ENCODE data around the gene SYTL3. TPM values are rescaled to one million over a fixed set of nuclear protein-coding genes. Genes with fewer than 3 reads are reported as not detected.

SYTL3 gene
- total and polyA plus RNA-seq, 9 of the 15 experiments (the other 6 are each of a cell fraction or from before 2014, with no cell fraction given) = 0.04 to 0.46 (median 0.17) TPM; not detected in 1

DNA sequence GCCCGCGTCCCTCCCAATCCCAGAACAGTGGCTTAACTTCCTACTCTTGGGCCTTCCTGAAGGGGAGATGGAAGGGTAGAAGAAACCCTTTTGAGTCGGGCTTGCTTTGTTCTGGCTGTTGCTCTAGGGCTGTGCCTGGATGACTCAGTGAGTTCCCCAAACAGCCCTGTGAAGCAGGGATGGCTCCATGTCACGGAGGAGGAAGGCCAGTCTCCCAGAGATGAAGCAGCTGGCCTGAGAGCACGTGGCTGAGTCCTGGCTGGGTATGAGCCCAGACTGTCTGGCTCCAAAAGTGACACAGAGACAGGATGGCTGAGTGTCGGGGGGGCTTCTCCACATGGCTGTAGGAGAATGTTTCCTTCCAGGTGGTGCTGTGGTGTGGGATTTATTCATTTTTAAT lies 4.6 kb downstream of the SYTL3 start:
- ChIA-PET CTCF (ENCODE audit: low intra/inter-chr PET ratio) (no interaction called here), POLR2A (interaction anchor here (1.0 to 1.3 kb wide), 2 partner anchors 9 to 10 kb away, joined by 4 read pairs; partner anchors contain the start of gene DYNLT1)
- H3K27ac ChIP-seq (ENCODE audit: extremely low read depth, low read depth, low read length) = no peak overlapping the region
- no peaks in the 10 kb centered on the region for H3K9me1 ChIP-seq (ENCODE audit: control insufficient read depth, insufficient read depth, low read length)
- DNase-seq (ENCODE audit: extremely low read depth in 1 of 4, low spot score in 3 of 4) = peak in 1 of 4 experiments; percentile 43
- 0 out of 2 replicates have a peak, but pooled peaks cover 3% of the 10 kb centered on the region for H4K20me1 ChIP-seq (replicated peaks; ENCODE audit: control insufficient read depth, insufficient read depth, low read length)
- ATAC-seq = peak; percentile 40; the same call in 1 of the 3 replicates
- no peak for FAIRE-seq
- no peaks in the 10 kb centered on the region for H3K36me3 ChIP-seq (ENCODE audit: control insufficient read depth, insufficient read depth, low read length)
- H3K4me2 ChIP-seq (ENCODE audit: insufficient read depth, low read length) = no peak overlapping the region
- H3K9ac ChIP-seq (ENCODE audit: insufficient read depth in 1 of 2, low read depth in 2 of 2, low read length in 2 of 2) = no peak overlapping the region; a peak in 1 of 4 replicates
- H2AFZ ChIP-seq (ENCODE audit: low read depth, low read length) = 0 out of 2 replicates have a peak overlapping the region, but pooled peaks have one; percentile 9
- BruUV-seq (replicated peaks) = no TSS peak
- in situ Hi-C loops (cut with MboI) = no loop called here
- peaks cover 47 to 58% of the 10 kb centered on the region in 2 experiments for H3K27me3 ChIP-seq (ENCODE audit: control insufficient read depth in 2 of 2, insufficient read depth in 2 of 2, low read length in 2 of 2)
- no peaks in the 10 kb centered on the region for H3K79me2 ChIP-seq (ENCODE audit: control insufficient read depth, insufficient read depth, low read length)
- peaks cover 3% of the 10 kb centered on the region in 2 experiments; a peak in 2 of 5 replicates for H3K4me1 ChIP-seq (replicated peaks in 1 of 2; ENCODE audit: control insufficient read depth in 2 of 2, insufficient read depth in 2 of 2, low read length in 2 of 2)
- no peaks in the 10 kb centered on the region for H3K9me3 ChIP-seq (replicated peaks; ENCODE audit: control insufficient read depth, insufficient read depth, low read depth, low read length)
- intact Hi-C loops (cut with micrococcal nuclease) = no loop called here
- no peak overlapping the region for H3K4me3 ChIP-seq
- WGBS (ENCODE audit: insufficient coverage, low coverage, missing lambda C conversion rate) = 9% methylated on average over 6 of the region's 6 CpGs
- TF ChIP-seq, protein P1, sequence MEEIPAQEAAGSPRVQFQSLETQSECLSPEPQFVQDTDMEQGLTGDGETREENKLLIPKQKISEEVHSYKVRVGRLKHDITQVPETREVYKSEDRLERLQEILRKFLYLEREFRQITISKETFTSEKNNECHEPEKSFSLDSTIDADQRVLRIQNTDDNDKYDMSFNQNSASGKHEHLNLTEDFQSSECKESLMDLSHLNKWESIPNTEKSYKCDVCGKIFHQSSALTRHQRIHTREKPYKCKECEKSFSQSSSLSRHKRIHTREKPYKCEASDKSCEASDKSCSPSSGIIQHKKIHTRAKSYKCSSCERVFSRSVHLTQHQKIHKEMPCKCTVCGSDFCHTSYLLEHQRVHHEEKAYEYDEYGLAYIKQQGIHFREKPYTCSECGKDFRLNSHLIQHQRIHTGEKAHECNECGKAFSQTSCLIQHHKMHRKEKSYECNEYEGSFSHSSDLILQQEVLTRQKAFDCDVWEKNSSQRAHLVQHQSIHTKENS (CRISPR knock-in tag; IDR thresholded peaks at IDR 0.05) = no peak
- TF ChIP-seq KAT2B (IDR thresholded peaks at IDR 0.05; ENCODE audit: low read depth, low read length) (no peak), MAFF (IDR thresholded peaks at IDR 0.05; ENCODE audit: low read length) (no peak), CBFA2T3 (IDR thresholded peaks at IDR 0.05) (no peak), NFYB (IDR thresholded peaks at IDR 0.05; ENCODE audit: extremely low read depth, insufficient read length) (no peak), NFATC3 (IDR thresholded peaks at IDR 0.05) (no peak), ZC3H11A (IDR thresholded peaks at IDR 0.05; ENCODE audit: low read depth, low read length) (no peak), NFE2 (IDR thresholded peaks at IDR 0.05; ENCODE audit: low read depth) (0 out of 2 replicates have a peak, but pooled peaks have one; percentile 30), JUND (IDR thresholded peaks at IDR 0.05; ENCODE audit: borderline replicate concordance, low read depth, low read length) (no peak), JUND (tag; IDR thresholded peaks at IDR 0.05; ENCODE audit: borderline replicate concordance, low read depth, low read length) (peak; percentile 47; the same call in 2 of the 3 replicates), GATA2 (CRISPR knock-in tag; IDR thresholded peaks at IDR 0.05) (0 out of 2 replicates have a peak, but pooled peaks have one; percentile 13), ZNF436 (CRISPR knock-in tag; IDR thresholded peaks at IDR 0.05) (no peak), TRIM24 (IDR thresholded peaks at IDR 0.05) (no peak), SETDB1 (IDR thresholded peaks at IDR 0.05; ENCODE audit: low read length) (no peak)
- TF ChIP-seq, protein P2, sequence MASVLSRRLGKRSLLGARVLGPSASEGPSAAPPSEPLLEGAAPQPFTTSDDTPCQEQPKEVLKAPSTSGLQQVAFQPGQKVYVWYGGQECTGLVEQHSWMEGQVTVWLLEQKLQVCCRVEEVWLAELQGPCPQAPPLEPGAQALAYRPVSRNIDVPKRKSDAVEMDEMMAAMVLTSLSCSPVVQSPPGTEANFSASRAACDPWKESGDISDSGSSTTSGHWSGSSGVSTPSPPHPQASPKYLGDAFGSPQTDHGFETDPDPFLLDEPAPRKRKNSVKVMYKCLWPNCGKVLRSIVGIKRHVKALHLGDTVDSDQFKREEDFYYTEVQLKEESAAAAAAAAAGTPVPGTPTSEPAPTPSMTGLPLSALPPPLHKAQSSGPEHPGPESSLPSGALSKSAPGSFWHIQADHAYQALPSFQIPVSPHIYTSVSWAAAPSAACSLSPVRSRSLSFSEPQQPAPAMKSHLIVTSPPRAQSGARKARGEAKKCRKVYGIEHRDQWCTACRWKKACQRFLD (CRISPR knock-in tag; IDR thresholded peaks at IDR 0.05) = no peak
- TF ChIP-seq, protein P3, sequence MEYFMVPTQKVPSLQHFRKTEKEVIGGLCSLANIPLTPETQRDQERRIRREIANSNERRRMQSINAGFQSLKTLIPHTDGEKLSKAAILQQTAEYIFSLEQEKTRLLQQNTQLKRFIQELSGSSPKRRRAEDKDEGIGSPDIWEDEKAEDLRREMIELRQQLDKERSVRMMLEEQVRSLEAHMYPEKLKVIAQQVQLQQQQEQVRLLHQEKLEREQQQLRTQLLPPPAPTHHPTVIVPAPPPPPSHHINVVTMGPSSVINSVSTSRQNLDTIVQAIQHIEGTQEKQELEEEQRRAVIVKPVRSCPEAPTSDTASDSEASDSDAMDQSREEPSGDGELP (CRISPR knock-in tag; IDR thresholded peaks at IDR 0.05; ENCODE audit: borderline replicate concordance) = peak; percentile 42; the same call in 1 of the 2 replicates
- TF ChIP-seq, protein P4, sequence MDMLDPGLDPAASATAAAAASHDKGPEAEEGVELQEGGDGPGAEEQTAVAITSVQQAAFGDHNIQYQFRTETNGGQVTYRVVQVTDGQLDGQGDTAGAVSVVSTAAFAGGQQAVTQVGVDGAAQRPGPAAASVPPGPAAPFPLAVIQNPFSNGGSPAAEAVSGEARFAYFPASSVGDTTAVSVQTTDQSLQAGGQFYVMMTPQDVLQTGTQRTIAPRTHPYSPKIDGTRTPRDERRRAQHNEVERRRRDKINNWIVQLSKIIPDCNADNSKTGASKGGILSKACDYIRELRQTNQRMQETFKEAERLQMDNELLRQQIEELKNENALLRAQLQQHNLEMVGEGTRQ (CRISPR knock-in tag; IDR thresholded peaks at IDR 0.05) = peak; percentile 41; the same call in 1 of the 2 replicates
- TF ChIP-seq, protein P5, sequence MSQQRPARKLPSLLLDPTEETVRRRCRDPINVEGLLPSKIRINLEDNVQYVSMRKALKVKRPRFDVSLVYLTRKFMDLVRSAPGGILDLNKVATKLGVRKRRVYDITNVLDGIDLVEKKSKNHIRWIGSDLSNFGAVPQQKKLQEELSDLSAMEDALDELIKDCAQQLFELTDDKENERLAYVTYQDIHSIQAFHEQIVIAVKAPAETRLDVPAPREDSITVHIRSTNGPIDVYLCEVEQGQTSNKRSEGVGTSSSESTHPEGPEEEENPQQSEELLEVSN (IDR thresholded peaks at IDR 0.05; ENCODE audit: borderline replicate concordance in 1 of 2, extremely low read depth in 1 of 2, insufficient read depth in 1 of 2, insufficient read length in 1 of 2, low read depth in 1 of 2, low read length in 1 of 2, poor library complexity in 1 of 2, severe bottlenecking in 1 of 2) = peak in 1 of 2 experiments; percentile 27

Measured in K562 (cell line).